ENCODE measurements around the gene PLCB1. TPM values are rescaled to one million over a fixed set of nuclear protein-coding genes. Genes with fewer than 3 reads are reported as not detected.
"Not testable (repeated sequence)": the region's sequence is repeated elsewhere in the genome, so short reads cannot be mapped to it uniquely, and the experiment has no call there.

Gene PLCB1
- total RNA-seq, 1 experiment from 2014 or later = not detected

DNA sequence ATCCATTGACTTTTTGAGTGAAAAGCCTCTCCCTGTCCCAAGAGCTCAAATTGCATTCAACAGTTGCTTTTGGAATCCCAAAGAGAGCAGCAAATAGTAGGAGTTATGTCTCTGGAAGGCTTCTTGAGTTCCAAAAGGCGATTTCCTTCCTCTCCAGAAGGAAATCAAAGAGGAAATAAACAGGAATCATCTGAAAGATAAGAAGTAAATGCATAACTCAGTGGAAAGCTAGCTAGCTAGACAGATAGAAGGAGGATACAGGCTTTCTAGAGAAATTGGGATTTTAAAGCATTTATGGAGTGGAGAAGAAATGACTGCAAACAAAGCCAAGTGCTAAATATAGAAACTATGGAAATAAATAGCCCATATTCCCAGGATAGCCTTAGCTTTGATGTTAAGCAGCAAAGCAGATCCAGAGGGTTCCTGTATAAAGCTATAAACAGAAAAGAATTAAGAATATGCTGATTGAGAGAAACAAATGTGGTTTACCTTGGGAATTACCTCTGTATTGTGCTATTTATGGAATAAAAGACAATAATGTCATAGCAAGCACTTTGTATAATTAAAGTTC lies 214.7 kb downstream of the PLCB1 start:
- Histone ChIP-seq H3K36me3 (ENCODE audit: low read depth) (no peaks in the 10 kb centered on the region), H3K4me1 (replicated peaks; ENCODE audit: insufficient read depth) (no peaks in the 10 kb centered on the region), H3K4me2 (no peak overlapping the region), H3K9me3 (ENCODE audit: insufficient read depth, low read depth) (no peaks in the 10 kb centered on the region), H3K27me3 (ENCODE audit: insufficient read depth, low read depth) (no peaks in the 10 kb centered on the region), H3K4me3 (no peak overlapping the region), H4K20me1 (ENCODE audit: insufficient read depth) (0 out of 2 replicates have a peak, but pooled peaks cover 3% of the 10 kb centered on the region), H3F3A (ENCODE audit: insufficient read depth, low read depth) (no peaks in the 10 kb centered on the region), H3K79me2 (ENCODE audit: low read depth) (no peaks in the 10 kb centered on the region), H2AFZ (no peak overlapping the region), H3K9me2 (ENCODE audit: insufficient read depth) (0 out of 2 replicates have a peak, but pooled peaks cover 5% of the 10 kb centered on the region), H3K27ac (no peak overlapping the region)
- no TSS peak for BruUV-seq (replicated peaks)
- DNase-seq = no peak
- CTCF ChIA-PET = no interaction called here
- POLR2A ChIA-PET (ENCODE audit: unreplicated experiment) = no interaction called here
- intact Hi-C loops (cut with micrococcal nuclease; ENCODE audit: unreplicated experiment) = no loop called here
- TF ChIP-seq, protein P1, sequence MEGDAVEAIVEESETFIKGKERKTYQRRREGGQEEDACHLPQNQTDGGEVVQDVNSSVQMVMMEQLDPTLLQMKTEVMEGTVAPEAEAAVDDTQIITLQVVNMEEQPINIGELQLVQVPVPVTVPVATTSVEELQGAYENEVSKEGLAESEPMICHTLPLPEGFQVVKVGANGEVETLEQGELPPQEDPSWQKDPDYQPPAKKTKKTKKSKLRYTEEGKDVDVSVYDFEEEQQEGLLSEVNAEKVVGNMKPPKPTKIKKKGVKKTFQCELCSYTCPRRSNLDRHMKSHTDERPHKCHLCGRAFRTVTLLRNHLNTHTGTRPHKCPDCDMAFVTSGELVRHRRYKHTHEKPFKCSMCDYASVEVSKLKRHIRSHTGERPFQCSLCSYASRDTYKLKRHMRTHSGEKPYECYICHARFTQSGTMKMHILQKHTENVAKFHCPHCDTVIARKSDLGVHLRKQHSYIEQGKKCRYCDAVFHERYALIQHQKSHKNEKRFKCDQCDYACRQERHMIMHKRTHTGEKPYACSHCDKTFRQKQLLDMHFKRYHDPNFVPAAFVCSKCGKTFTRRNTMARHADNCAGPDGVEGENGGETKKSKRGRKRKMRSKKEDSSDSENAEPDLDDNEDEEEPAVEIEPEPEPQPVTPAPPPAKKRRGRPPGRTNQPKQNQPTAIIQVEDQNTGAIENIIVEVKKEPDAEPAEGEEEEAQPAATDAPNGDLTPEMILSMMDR (conservative IDR thresholded peaks at IDR 0.05) = no peak
- no peak for TF ChIP-seq EZH2 (IDR thresholded peaks at IDR 0.05; ENCODE audit: low read depth)

DNA sequence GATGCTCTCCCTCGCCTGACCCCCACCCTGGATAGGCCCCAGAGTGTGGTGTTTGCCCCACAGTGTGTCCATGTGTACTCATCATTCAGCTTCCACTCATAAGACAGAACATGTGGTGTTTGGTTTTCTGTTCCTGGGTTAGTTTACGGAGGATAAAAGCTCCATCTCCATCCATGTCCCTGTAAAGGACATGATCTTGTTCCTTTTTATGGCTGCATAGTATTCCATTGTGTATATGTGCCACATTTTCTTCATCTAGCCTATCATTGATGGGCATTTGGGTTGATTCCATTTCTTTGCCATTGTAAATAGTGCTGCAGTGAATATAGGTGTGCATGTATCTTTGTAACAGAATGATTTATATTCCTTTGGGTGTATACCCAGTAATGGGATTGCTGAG lies 218.2 kb downstream of the PLCB1 start:
- H3K9me3 ChIP-seq (ENCODE audit: insufficient read depth, low read depth); H3K79me2 ChIP-seq (ENCODE audit: low read depth); H3K27me3 ChIP-seq (ENCODE audit: insufficient read depth, low read depth); CTCF ChIA-PET; H3K4me3 ChIP-seq; POLR2A ChIA-PET (ENCODE audit: unreplicated experiment); H3K9me2 ChIP-seq (ENCODE audit: insufficient read depth); H2AFZ ChIP-seq; H4K20me1 ChIP-seq (ENCODE audit: insufficient read depth); intact Hi-C loops (cut with micrococcal nuclease; ENCODE audit: unreplicated experiment); H3F3A ChIP-seq (ENCODE audit: insufficient read depth, low read depth); BruUV-seq (replicated peaks); H3K4me1 ChIP-seq (replicated peaks; ENCODE audit: insufficient read depth); H3K36me3 ChIP-seq (ENCODE audit: low read depth); H3K27ac ChIP-seq; DNase-seq; H3K4me2 ChIP-seq: not testable (repeated sequence)

DNA sequence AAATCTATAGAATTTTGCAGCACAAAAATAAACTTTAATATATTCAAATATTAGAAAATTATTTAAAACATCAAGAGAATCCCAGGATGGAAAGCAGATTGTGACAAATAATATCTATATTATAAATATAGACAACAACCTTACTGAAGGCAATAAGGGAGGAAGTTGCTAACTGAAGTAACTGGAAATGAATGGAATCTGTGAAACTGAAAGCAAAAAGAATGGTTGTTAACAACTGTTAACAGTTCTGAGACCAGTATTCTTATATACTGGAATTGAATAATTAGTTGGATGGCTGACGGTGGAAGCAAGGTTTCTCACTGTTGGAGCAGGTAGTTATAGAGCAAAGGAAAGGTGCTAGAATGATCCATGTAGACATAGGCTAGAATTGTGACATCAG lies 220.4 kb downstream of the PLCB1 start:
- H3K4me1 ChIP-seq (replicated peaks; ENCODE audit: insufficient read depth) = no peaks in the 10 kb centered on the region
- no peak overlapping the region for H3K4me2 ChIP-seq
- H3F3A ChIP-seq (ENCODE audit: insufficient read depth, low read depth) = no peaks in the 10 kb centered on the region
- no TSS peak for BruUV-seq (replicated peaks)
- ChIA-PET POLR2A (ENCODE audit: unreplicated experiment) (no interaction called here), CTCF (no interaction called here)
- no peaks in the 10 kb centered on the region for H3K27me3 ChIP-seq (ENCODE audit: insufficient read depth, low read depth)
- TF ChIP-seq, protein P1 (conservative IDR thresholded peaks at IDR 0.05) = no peak
- TF ChIP-seq EZH2 (IDR thresholded peaks at IDR 0.05; ENCODE audit: low read depth) = no peak
- 0 out of 2 replicates have a peak, but pooled peaks cover 3% of the 10 kb centered on the region for H4K20me1 ChIP-seq (ENCODE audit: insufficient read depth)
- no peaks in the 10 kb centered on the region for H3K79me2 ChIP-seq (ENCODE audit: low read depth)
- H3K36me3 ChIP-seq (ENCODE audit: low read depth) = no peaks in the 10 kb centered on the region
- H3K4me3 ChIP-seq = no peak overlapping the region
- no peak overlapping the region for H3K27ac ChIP-seq
- H3K9me2 ChIP-seq (ENCODE audit: insufficient read depth) = no peaks in the 10 kb centered on the region
- no peaks in the 10 kb centered on the region for H3K9me3 ChIP-seq (ENCODE audit: insufficient read depth, low read depth)
- DNase-seq = no peak
- no peak overlapping the region for H2AFZ ChIP-seq
- intact Hi-C loops (cut with micrococcal nuclease; ENCODE audit: unreplicated experiment) = no loop called here

DNA sequence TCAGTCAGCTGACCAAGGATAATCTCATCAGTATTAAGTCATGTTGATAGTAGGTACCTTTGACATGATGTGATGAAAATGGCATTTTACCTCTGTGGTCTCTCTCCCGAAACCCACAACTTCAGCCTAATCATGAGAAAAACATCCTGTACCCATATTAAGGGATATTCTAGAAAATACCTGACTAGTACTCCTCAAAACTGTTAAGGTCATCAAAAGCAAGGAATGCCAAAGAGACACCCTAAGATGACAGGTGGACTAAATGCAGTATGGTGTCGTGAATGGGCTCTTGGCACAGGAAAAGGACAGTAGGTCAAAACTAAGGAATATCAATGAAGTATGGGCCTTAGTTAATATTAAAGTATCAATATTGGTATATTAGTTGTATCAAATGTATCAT lies 221.4 kb downstream of the PLCB1 start:
- no TSS peak for BruUV-seq (replicated peaks)
- no peaks in the 10 kb centered on the region for H3K36me3 ChIP-seq (ENCODE audit: low read depth)
- H3K27ac ChIP-seq = no peak overlapping the region
- no peak for TF ChIP-seq EZH2 (IDR thresholded peaks at IDR 0.05; ENCODE audit: low read depth)
- TF ChIP-seq, protein P1 (conservative IDR thresholded peaks at IDR 0.05) = no peak
- ChIA-PET POLR2A (ENCODE audit: unreplicated experiment) (no interaction called here), CTCF (no interaction called here)
- H2AFZ ChIP-seq = no peak overlapping the region
- H4K20me1 ChIP-seq (ENCODE audit: insufficient read depth) = 0 out of 2 replicates have a peak, but pooled peaks cover under 1% of the 10 kb centered on the region
- DNase-seq = no peak
- no peak overlapping the region for H3K4me2 ChIP-seq
- H3K9me2 ChIP-seq (ENCODE audit: insufficient read depth) = no peaks in the 10 kb centered on the region
- H3F3A ChIP-seq (ENCODE audit: insufficient read depth, low read depth) = no peaks in the 10 kb centered on the region
- intact Hi-C loops (cut with micrococcal nuclease; ENCODE audit: unreplicated experiment) = no loop called here
- H3K4me1 ChIP-seq (replicated peaks; ENCODE audit: insufficient read depth) = no peaks in the 10 kb centered on the region
- H3K27me3 ChIP-seq (ENCODE audit: insufficient read depth, low read depth) = no peaks in the 10 kb centered on the region
- no peaks in the 10 kb centered on the region for H3K79me2 ChIP-seq (ENCODE audit: low read depth)
- no peaks in the 10 kb centered on the region for H3K9me3 ChIP-seq (ENCODE audit: insufficient read depth, low read depth)
- no peak overlapping the region for H3K4me3 ChIP-seq

Measured in PC-9 (cell line).